H1 (cell line): ENCODE data around the gene RELN. TPM values are rescaled to one million over a fixed set of nuclear protein-coding genes. Genes with fewer than 3 reads are reported as not detected.

ENCODE experiments used
- CTCF ChIA-PET: fragments of 300-600 bp; sonication (Branson Sonifier 250); formaldehyde crosslinking; loops from one replicate; lab custom pipeline; 2021; ENCODE audit not compliant: partially characterized antibody; lab: Charles Lee
- POLR2A ChIA-PET: fragments of 300-600 bp; sonication (Branson Sonifier 250); formaldehyde crosslinking; loops from one replicate; lab custom pipeline; 2021; ENCODE audit warnings: inconsistent platforms; ENCODE audit not compliant: partially characterized antibody; lab: Charles Lee
- DNase-seq, 2 experiments: peaks; one replicate each; pipeline versions ENCODE4 v3.0.0 to v3.0.0-alpha.2; 2010 to 2022; ENCODE audit warnings: low spot score in 2 of 2, low read depth in 1 of 2, mixed read lengths in 1 of 2
- FAIRE-seq: peaks from 2 replicates; lab custom pipeline; 2011; peaks lifted over from hg19 to GRCh38; lab: Jason Lieb, UNC
- H2AFZ ChIP-seq: 2 replicates; pipeline ENCODE4 v1.8.1; 2012; ENCODE audit warnings: low read length, inconsistent platforms
- H2AK5ac ChIP-seq: 2 replicates; pipeline ENCODE4 v1.6.1; 2013; ENCODE audit warnings: low read depth, low read length
- H2BK120ac ChIP-seq: replicated peaks from 2 replicates; pipeline ENCODE3; 2013; ENCODE audit warnings: low read depth, low read length, inconsistent platforms
- H2BK12ac ChIP-seq: 2 replicates; pipeline ENCODE4 v1.6.1; 2013; ENCODE audit warnings: low read depth, low read length
- H2BK15ac ChIP-seq: 2 replicates; pipeline ENCODE4 v1.6.1; 2013; ENCODE audit warnings: low read length
- H2BK20ac ChIP-seq: 2 replicates; pipeline ENCODE4 v1.6.1; 2013; ENCODE audit warnings: low read length
- H2BK5ac ChIP-seq: 2 replicates; pipeline ENCODE4 v1.6.1; 2013; ENCODE audit warnings: low read depth, low read length
- H3K14ac ChIP-seq: 2 replicates; pipeline ENCODE4 v1.6.1; 2013; ENCODE audit warnings: inconsistent platforms; ENCODE audit not compliant: insufficient read length
- H3K18ac ChIP-seq: 2 replicates; pipeline ENCODE4 v1.6.1; 2013; ENCODE audit warnings: low read length; ENCODE audit errors: extremely low read depth
- H3K23ac ChIP-seq: 2 replicates; pipeline ENCODE4 v1.6.1; 2013; ENCODE audit warnings: inconsistent platforms; ENCODE audit not compliant: insufficient read length
- H3K23me2 ChIP-seq: 2 replicates; pipeline ENCODE4 v1.6.1; 2013; ENCODE audit warnings: low read depth, low read length
- H3K27ac ChIP-seq: 2 replicates; pipeline ENCODE4 v1.6.1; 2011; ENCODE audit warnings: low read depth, low read length, inconsistent platforms
- H3K27me3 ChIP-seq, 4 experiments: replicated peaks in 1 of 4; 1 replicate in 1 of 4; 2 replicates in 3 of 4; pipeline versions ENCODE4 v1.6.1 to v1.8.1; 2011 to 2013; ENCODE audit warnings: low read length in 3 of 4, mild to moderate bottlenecking in 3 of 4, inconsistent platforms in 2 of 4, mixed read lengths in 2 of 4, moderate library complexity in 1 of 4; ENCODE audit not compliant: control insufficient read depth in 3 of 4, insufficient read depth in 3 of 4; ENCODE audit errors: extremely low read depth in 1 of 4
- H3K36me3 ChIP-seq, 4 experiments: 2 replicates each; pipeline versions ENCODE4 v1.6.1 to v1.8.1; 2011 to 2013; ENCODE audit warnings: mild to moderate bottlenecking in 4 of 4, low read length in 3 of 4, moderate library complexity in 2 of 4, control low read depth in 1 of 4, inconsistent platforms in 1 of 4; ENCODE audit not compliant: insufficient read depth in 4 of 4, control insufficient read depth in 2 of 4
- H3K4ac ChIP-seq: replicated peaks from 2 replicates; pipeline ENCODE3; 2013; ENCODE audit warnings: low read length, low read depth, mixed read lengths, inconsistent platforms; ENCODE audit not compliant: insufficient read length
- H3K4me1 ChIP-seq, 4 experiments: replicated peaks in 1 of 4; 1 replicate in 1 of 4; 2 replicates in 3 of 4; pipeline versions ENCODE4 v1.6.1 to v1.8.1; 2011 to 2013; ENCODE audit warnings: low read length in 3 of 4, inconsistent platforms in 2 of 4, mixed read lengths in 1 of 4; ENCODE audit not compliant: insufficient read depth in 4 of 4, control insufficient read depth in 3 of 4
- H3K4me2 ChIP-seq, 2 experiments: 2 replicates each; pipeline versions ENCODE4 v1.6.1 to v1.8.1; 2011 to 2013; ENCODE audit warnings: low read depth in 2 of 2, low read length in 2 of 2, control low read depth in 1 of 2, inconsistent platforms in 1 of 2, mild to moderate bottlenecking in 1 of 2; ENCODE audit not compliant: insufficient read depth in 1 of 2
- H3K4me3 ChIP-seq, 4 experiments: fragments of 200-600, 300-600 bp in 1 of 4; sonication (generic), shearing (Covaris generic), sonication (Bioruptor Twin) in 1 of 4; 2 replicates each; pipeline versions ENCODE4 v1.5.1 to v1.8.1; 2011 to 2016; ENCODE audit warnings: low read length in 4 of 4, low read depth in 3 of 4, control low read depth in 2 of 4, inconsistent platforms in 2 of 4, mild to moderate bottlenecking in 2 of 4, mixed read lengths in 1 of 4, moderate library complexity in 1 of 4; ENCODE audit not compliant: insufficient read depth in 2 of 4; ENCODE audit errors: extremely low read depth in 1 of 4
- H3K56ac ChIP-seq: replicated peaks from 2 replicates; pipeline ENCODE3; 2013; ENCODE audit warnings: low read depth, mild to moderate bottlenecking, mixed read lengths, low read length, inconsistent platforms; ENCODE audit not compliant: insufficient read length
- H3K79me1 ChIP-seq: 2 replicates; pipeline ENCODE4 v1.6.1; 2013; ENCODE audit warnings: low read depth, low read length, control low read depth
- H3K79me2 ChIP-seq, 2 experiments: 2 replicates each; pipeline versions ENCODE4 v1.6.1 to v1.8.1; 2012 to 2013; ENCODE audit warnings: low read length in 2 of 2, mild to moderate bottlenecking in 2 of 2, inconsistent platforms in 1 of 2; ENCODE audit not compliant: insufficient read depth in 2 of 2, control insufficient read depth in 1 of 2
- H3K9ac ChIP-seq, 4 experiments: replicated peaks in 1 of 4; 1 replicate in 1 of 4; 2 replicates in 3 of 4; pipeline versions ENCODE4 v1.6.1 to v1.8.1; 2011 to 2013; ENCODE audit warnings: low read depth in 3 of 4, low read length in 3 of 4, control low read depth in 2 of 4, mild to moderate bottlenecking in 2 of 4, moderate library complexity in 2 of 4, inconsistent platforms in 1 of 4; ENCODE audit errors: extremely low read depth in 1 of 4
- H3K9me3 ChIP-seq, 2 experiments: 2 replicates each; pipeline versions ENCODE4 v1.6.1 to v1.8.1; 2012 to 2013; ENCODE audit warnings: mild to moderate bottlenecking in 2 of 2, moderate library complexity in 2 of 2, control low read depth in 1 of 2, inconsistent platforms in 1 of 2, low read depth in 1 of 2, low read length in 1 of 2, mixed read lengths in 1 of 2; ENCODE audit not compliant: insufficient read depth in 2 of 2
- H4K20me1 ChIP-seq, 2 experiments: replicated peaks in 1 of 2; 2 replicates each; pipeline versions ENCODE3 to v1.8.1; 2011 to 2013; ENCODE audit warnings: inconsistent platforms in 2 of 2, low read length in 2 of 2, mild to moderate bottlenecking in 1 of 2; ENCODE audit not compliant: insufficient read depth in 2 of 2, control insufficient read depth in 1 of 2
- H4K5ac ChIP-seq: 2 replicates; pipeline ENCODE4 v1.6.1; 2013; ENCODE audit warnings: low read length, low read depth, mixed read lengths, inconsistent platforms; ENCODE audit not compliant: insufficient read length
- H4K8ac ChIP-seq: 2 replicates; pipeline ENCODE4 v1.8.0; 2013; ENCODE audit warnings: mild to moderate bottlenecking, moderate library complexity, low read length, inconsistent platforms; ENCODE audit not compliant: insufficient read depth; ENCODE audit errors: extremely low read depth
- H4K91ac ChIP-seq: replicated peaks from 2 replicates; pipeline ENCODE3; 2013; ENCODE audit warnings: low read length, mixed read lengths, inconsistent platforms; ENCODE audit not compliant: insufficient read length
- CBX8 ChIP-seq: fragments of 300-800, 300-1000 bp; sonication (generic); IDR thresholded peaks from 2 replicates; pipeline ENCODE4 v1.7.1; 2016; ENCODE audit warnings: low read depth, low read length, borderline replicate concordance
- CHD1 ChIP-seq: IDR thresholded peaks from 2 replicates; pipeline ENCODE4 v1.6.1; 2012; ENCODE audit warnings: low read depth, low read length, improper control_type of control experiment
- E2F6 ChIP-seq: IDR thresholded peaks from 2 replicates; pipeline ENCODE4 v1.6.1; 2012; ENCODE audit warnings: inconsistent platforms
- EZH2 ChIP-seq: fragments of 200-600 bp; sonication (generic); IDR thresholded peaks from 2 replicates; pipeline ENCODE4 v1.7.1; 2012; ENCODE audit warnings: low read depth, mild to moderate bottlenecking, moderate library complexity, low read length, inconsistent platforms; ENCODE audit not compliant: severe bottlenecking
- JUN ChIP-seq: IDR thresholded peaks from 2 replicates; pipeline ENCODE4 v1.6.1; 2011; ENCODE audit warnings: low read depth, mild to moderate bottlenecking, improper control_type of control experiment, low read length
- KDM1A ChIP-seq: fragments of 200-600, 300-600 bp; sonication (generic); IDR thresholded peaks from 2 replicates; pipeline ENCODE4 v1.7.1; 2016; ENCODE audit warnings: mild to moderate bottlenecking, low read length, borderline replicate concordance
- KDM5A ChIP-seq: fragments of 200-600 bp; IDR thresholded peaks from 2 replicates; pipeline ENCODE4 v1.7.1; 2012; ENCODE audit warnings: mild to moderate bottlenecking, low read length, inconsistent platforms, mixed read lengths
- POLR2A ChIP-seq, 2 experiments: IDR thresholded peaks; 1 replicate in 1 of 2; 2 replicates in 1 of 2; pipeline ENCODE4 v1.6.1; 2011; ENCODE audit warnings: low read depth in 2 of 2, low read length in 2 of 2, mild to moderate bottlenecking in 2 of 2; ENCODE audit errors: control extremely low read depth in 1 of 2
- RFX5 ChIP-seq: IDR thresholded peaks from 2 replicates; pipeline ENCODE4 v1.6.1; 2011; ENCODE audit warnings: low read depth, low read length, improper control_type of control experiment, borderline replicate concordance
- TAF1 ChIP-seq: IDR thresholded peaks from 2 replicates; pipeline ENCODE4 v1.6.1; 2011; ENCODE audit warnings: mild to moderate bottlenecking, low read depth, low read length
- USF2 ChIP-seq: IDR thresholded peaks from 2 replicates; pipeline ENCODE4 v1.6.1; 2011; ENCODE audit warnings: low read length, improper control_type of control experiment
- ZNF274 ChIP-seq: IDR thresholded peaks from 2 replicates; pipeline ENCODE4 v1.7.0; 2012; ENCODE audit warnings: low read length, borderline replicate concordance; ENCODE audit errors: extremely low read depth
- WGBS, 2 experiments: shearing (Covaris generic) in 1 of 2; methylation state at CpG; one replicate each; pipeline versions ENCODE4 v1.1.6 to v1.1.7; 2013 to 2015; ENCODE audit warnings: low lambda C conversion rate in 2 of 2, mixed read lengths in 2 of 2, inconsistent platforms in 1 of 2, low coverage in 1 of 2, missing lambda C conversion rate in 1 of 2; ENCODE audit not compliant: insufficient replicate concordance in 2 of 2, insufficient coverage in 1 of 2, insufficient read length in 1 of 2; ENCODE audit errors: extremely low coverage in 1 of 2, missing lambda C conversion rate in 1 of 2; 5-methylcytosine and 5-hydroxymethylcytosine counted together
- polyA plus RNA-seq, 7 experiments: library from polyadenylated mRNA; depleted of rRNA in 3 of 7; stranded (reverse) in 5 of 7; unstranded in 2 of 7; fragments of >200 nt in 5 of 7; fragments of 200-250 nt in 2 of 7; gene quantifications; 1 replicate in 5 of 7; 2 replicates in 1 of 7; 4 replicates in 1 of 7; pipeline versions ENCODE4 v1.2.1 to v1.2.3, GENCODE V29; 2011 to 2013; ENCODE audit warnings: missing spikeins in 2 of 7, mixed read lengths in 2 of 7
- total RNA-seq: library from RNA; stranded (reverse); fragmentation: NEBNext Ultra II Directional; extraction: Animal tissue kit (Norgen Biotek cat#: 25700); gene quantifications from 2 replicates; pipeline ENCODE4 v1.2.1, GENCODE V29; 2021

RELN gene
- total and polyA plus RNA-seq, 2 of the 8 experiments (the other 6 are each of a cell fraction or from before 2014, with no cell fraction given): 0.03 to 0.07 TPM

DNA sequence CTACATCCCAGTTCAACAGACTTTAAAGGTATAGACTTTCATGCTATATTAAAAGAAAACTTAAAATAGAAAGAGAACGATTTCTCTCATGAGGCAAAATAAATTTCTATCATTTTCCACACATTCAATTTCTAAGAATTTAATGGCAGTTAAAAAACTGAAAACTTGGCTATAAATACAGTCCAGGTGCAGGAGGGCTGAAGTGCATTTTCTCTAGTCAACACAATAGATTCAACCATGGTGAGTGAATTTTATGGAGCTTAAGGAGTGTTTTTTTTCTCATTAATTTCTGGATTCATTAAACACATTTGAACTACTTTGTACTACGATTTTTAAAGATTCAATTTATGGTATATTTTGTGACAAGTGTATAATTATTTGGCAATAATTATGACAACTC lies 302.7 kb downstream of the RELN start:
- Histone ChIP-seq H4K8ac (no peak overlapping the region), H2AK5ac (no peak overlapping the region), H3K4me1 (no peaks in the 10 kb centered on the region), H3K36me3 (no peaks in the 10 kb centered on the region), H3K23me2 (no peaks in the 10 kb centered on the region), H3K79me1 (no peaks in the 10 kb centered on the region), H3K4me3 (no peak overlapping the region), H3K23ac (no peak overlapping the region), H3K56ac (no peak overlapping the region), H2BK12ac (no peak overlapping the region), H4K91ac (no peak overlapping the region), H2BK15ac (no peak overlapping the region), H3K18ac (no peak overlapping the region), H3K14ac (no peak overlapping the region), H4K5ac (no peak overlapping the region), H2AFZ (no peak overlapping the region), H3K9me3 (no peaks in the 10 kb centered on the region), H3K27me3 (no peaks in the 10 kb centered on the region), H3K9ac (no peak overlapping the region), H4K20me1 (no peaks in the 10 kb centered on the region), H3K27ac (no peak overlapping the region), H2BK120ac (no peak overlapping the region), H3K4ac (no peak overlapping the region), H3K4me2 (no peak overlapping the region), H2BK5ac (no peak overlapping the region), H2BK20ac (no peak overlapping the region), H3K79me2 (no peaks in the 10 kb centered on the region)
- CTCF ChIA-PET: no interaction called here
- DNase-seq (no peak), FAIRE-seq (no peak)
- 86% methylated on average over 2 of the region's 2 CpGs; no CpG with 5 or more reads in 1 of the 2 experiments for whole genome bisulfite sequencing, 2 experiments
- POLR2A ChIA-PET: no interaction called here
- TF ChIP-seq EZH2: no peak
- no peak for TF ChIP-seq CHD1
- TF ChIP-seq RFX5: no peak
- no peak for TF ChIP-seq KDM5A
- TF ChIP-seq USF2: no peak
- TF ChIP-seq CBX8: no peak
- no peak for TF ChIP-seq ZNF274
- TF ChIP-seq POLR2A (IDR thresholded peaks at IDR 0.05; ENCODE audit: control extremely low read depth in 1 of 2, low read depth in 2 of 2, low read length in 2 of 2): no peak
- TF ChIP-seq TAF1: no peak
- no peak for TF ChIP-seq E2F6
- TF ChIP-seq KDM1A: no peak
- no peak for TF ChIP-seq JUN
